GM13977 (cell line): ENCODE results near the gene RASL12.

Experiments
- DNase-seq: peaks from one replicate; pipeline ENCODE4 v3.0.0; 2012; ENCODE audit warnings: low spot score
- in situ Hi-C: fragments of 300-500 bp; cut with MboI; formaldehyde crosslinking; loops from one replicate; pipeline ENCODE4 v1.12.0; 2022; ENCODE audit warnings: low sequenced_read_pairs, low pct_unique_long_range_greater_than_20kb, mixed read lengths, inconsistent platforms; ENCODE audit not compliant: unreplicated experiment
- TF ChIP-seq, protein P1 (sequence below): IDR thresholded peaks from 2 replicates; pipeline ENCODE4 v1.5.1; 2012; ENCODE audit warnings: mild to moderate bottlenecking, control low read depth; ENCODE audit not compliant: insufficient read depth; ENCODE audit errors: extremely low read depth, missing control alignments

The RASL12 gene

DNA sequence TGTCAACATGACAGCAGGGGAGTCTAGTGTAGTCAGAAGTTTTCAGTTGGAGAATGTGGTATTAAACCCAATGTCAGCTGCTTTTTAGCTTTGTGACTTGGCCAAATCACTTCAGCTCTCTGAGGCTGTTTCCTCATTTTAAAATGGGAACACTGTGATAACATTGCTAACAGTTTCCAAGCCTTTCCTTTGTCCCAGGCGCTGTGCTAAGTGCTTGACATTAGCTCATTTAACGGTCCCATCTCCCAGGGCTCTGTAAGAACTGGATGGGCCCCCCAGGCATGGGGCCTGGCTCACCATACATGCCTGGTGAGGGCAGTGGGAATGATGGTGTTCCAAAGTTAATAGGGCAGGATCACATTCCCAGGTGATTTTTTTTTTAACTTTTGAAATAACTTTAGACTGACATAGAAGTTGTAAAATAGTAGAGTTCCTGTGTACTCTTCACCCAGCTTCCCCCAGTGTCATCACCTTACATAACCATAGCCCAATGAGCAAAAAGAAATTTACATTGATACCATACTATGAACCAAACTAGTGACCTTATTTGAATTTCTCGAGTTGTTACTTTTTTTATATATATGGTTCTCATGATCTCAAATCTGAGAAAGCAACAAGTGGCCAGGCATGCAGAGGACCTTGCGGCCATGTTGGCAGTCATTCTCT lies 7.7 kb downstream of the RASL12 start:
- no peak for DNase-seq
- in situ Hi-C loops, result loop anchor here (25.0 kb wide), 1 partner anchor 227 kb away; the partner anchor contains the start of genes PARP16 and RNU5A-1
- TF ChIP-seq, protein P1, sequence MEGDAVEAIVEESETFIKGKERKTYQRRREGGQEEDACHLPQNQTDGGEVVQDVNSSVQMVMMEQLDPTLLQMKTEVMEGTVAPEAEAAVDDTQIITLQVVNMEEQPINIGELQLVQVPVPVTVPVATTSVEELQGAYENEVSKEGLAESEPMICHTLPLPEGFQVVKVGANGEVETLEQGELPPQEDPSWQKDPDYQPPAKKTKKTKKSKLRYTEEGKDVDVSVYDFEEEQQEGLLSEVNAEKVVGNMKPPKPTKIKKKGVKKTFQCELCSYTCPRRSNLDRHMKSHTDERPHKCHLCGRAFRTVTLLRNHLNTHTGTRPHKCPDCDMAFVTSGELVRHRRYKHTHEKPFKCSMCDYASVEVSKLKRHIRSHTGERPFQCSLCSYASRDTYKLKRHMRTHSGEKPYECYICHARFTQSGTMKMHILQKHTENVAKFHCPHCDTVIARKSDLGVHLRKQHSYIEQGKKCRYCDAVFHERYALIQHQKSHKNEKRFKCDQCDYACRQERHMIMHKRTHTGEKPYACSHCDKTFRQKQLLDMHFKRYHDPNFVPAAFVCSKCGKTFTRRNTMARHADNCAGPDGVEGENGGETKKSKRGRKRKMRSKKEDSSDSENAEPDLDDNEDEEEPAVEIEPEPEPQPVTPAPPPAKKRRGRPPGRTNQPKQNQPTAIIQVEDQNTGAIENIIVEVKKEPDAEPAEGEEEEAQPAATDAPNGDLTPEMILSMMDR, result no peak

DNA sequence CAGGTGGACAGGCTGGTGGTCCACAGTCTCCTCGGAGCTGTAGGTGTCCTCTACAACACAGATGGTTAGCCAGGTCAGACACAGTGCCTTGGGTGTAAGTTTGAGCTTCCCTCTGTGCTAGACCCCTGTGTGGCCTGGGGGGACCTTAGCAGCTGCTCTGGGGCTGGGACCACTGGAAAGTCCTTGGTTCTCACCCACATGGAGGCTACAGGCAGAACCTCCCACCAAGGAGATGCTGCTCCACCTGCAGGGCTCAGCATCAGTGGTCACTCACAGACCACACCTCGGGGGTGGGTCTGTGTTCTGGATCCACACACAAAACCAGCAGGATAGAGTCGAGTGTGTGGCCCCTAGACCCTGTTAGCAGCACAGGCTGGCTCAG lies 8.4 kb downstream of the RASL12 start:
- no peak for DNase-seq
- TF ChIP-seq, protein P1, result no peak
- in situ Hi-C loops, result loop anchor here (25.0 kb wide), 1 partner anchor 228 kb away; the partner anchor contains the start of genes PARP16 and RNU5A-1

DNA sequence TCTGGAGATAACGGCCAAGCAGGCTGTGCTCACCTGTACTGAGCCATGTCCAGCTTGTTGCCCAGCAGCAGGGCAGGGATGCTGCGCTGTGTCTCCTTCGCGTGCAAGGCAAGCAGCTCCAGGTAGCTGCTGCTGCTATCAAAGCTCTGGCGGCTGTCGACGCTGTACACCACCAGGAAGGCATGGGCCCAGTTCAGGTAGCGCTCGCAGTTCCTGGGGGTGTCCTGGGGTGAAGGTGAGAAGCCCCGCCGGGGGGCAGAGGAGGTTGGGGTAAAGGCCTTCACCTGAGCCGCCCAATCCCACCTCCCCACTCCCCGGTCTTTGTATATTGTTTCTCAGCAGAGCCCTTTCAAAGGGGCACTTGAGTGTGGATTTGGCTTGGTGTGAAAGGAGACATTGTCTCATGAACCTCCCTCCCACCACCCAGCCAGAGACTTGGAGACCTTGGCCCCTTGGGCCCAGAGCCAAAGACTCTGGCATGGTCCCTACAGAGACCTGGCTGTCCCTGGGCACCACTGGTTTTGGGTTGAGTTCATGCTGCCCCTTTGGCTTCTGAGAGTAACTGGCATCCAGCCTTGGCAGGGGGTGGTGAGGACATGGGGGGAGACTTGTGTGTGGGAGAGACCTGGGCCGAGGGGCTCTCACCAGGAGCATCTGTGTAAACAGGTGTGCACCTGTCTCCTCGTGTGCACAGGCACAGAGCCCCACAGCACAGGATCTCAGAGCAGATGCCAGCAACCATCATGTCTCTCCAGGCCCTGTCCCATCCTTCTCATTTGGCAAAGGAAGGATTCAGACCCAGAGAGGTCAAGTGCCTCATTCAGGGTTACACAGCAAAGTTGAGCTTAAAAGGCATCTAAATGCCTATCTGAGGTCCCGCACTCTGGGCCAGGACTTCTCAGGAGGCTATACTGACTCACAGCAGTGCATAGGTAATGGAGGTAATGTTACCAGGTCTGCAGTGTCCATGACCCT lies 9.1 kb downstream of the RASL12 start:
- TF ChIP-seq, protein P1, result no peak
- in situ Hi-C loops, result loop anchor here (25.0 kb wide), 1 partner anchor 229 kb away; the partner anchor contains the start of genes PARP16 and RNU5A-1
- DNase-seq, result no peak

DNA sequence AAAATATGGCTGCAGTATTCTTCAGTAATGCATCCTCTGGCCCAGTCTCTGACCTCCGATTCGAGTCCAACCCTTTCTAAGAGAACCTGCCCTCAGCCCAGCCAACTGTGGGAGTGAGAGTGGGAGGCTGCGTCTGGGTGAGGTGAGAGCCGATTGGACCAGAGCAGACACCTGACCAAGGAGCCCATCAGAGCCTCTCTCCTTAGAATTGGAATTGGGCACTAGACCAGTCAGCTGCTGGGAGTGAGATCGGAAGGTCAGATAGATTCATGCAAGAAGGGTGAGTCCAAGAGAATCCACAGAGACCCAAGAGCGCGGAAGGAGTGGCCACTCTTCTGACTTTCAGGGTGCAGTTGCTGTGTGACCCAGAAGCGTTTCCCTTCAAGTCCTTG lies 10.2 kb downstream of the RASL12 start:
- in situ Hi-C loops, result loop anchor here (25.0 kb wide), 1 partner anchor 230 kb away; the partner anchor contains the start of genes PARP16 and RNU5A-1
- TF ChIP-seq, protein P1, result no peak
- no peak for DNase-seq

DNA sequence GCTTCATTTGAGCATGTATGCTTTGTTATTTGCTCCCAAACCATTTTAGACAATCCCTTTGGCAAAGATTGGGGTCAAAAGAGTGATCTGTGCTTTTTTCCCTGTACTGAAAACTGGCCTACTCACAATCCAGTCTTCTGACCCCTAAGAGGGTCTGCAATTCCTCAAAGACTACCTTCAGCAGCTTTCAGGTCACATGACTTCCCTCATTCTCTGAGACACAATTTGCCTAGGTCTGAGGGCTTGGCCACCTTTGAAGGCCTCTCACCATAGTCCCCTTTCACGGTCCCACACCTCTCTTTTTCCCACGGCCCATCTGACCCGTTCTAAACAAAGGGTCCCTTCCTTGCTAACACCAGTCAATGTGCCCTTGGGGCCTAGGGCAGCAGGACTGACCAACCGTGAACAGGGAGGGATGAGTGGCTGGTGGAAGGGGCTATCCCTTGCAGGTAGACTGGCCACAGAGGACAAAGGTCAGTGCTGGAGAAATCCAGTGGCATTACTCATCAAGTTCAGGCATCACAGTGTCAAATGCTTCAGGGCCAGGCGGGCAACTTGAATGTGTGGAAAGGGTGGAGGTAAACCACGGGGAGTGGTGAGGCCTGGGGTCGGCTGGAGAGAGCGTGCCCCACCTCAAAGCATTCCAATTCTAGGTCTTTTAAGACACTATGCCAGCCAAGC lies 10.8 kb downstream of the RASL12 start:
- TF ChIP-seq, protein P1, result no peak
- in situ Hi-C loops, result loop anchor here (25.0 kb wide), 1 partner anchor 230 kb away; the partner anchor contains the start of genes PARP16 and RNU5A-1
- DNase-seq, result no peak

DNA sequence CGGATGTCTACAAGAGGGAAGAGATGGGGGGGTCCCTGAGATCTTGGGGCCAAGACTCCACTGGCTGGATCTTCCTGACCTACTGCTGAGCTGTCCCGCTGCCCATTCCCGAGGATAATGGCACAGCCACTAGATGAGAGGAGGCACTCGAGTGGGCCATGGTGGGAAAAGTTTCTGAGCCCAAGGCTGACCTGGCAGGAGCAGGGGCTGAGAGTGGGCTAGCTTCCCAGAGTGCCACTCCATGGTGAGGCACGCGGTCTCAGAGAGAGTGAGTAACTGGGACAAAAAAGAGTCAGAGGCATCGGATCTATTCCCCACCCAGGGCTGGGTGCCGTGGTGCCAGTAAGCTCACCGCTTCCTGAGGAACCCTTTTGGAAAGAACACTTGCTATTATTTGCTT lies 11.7 kb downstream of the RASL12 start:
- TF ChIP-seq, protein P1, result no peak
- in situ Hi-C loops, result loop anchor here (25.0 kb wide), 1 partner anchor 231 kb away; the partner anchor contains the start of genes PARP16 and RNU5A-1
- DNase-seq, result no peak
